ENCODE data around the gene IQSEC1.

Gene IQSEC1

GRCh38 chr3:13106308-13107001 lies 33.2 kb upstream of the IQSEC1 start:
- FAIRE-seq, result no peak

GRCh38 chr3:13105896-13106250 lies 32.6 kb upstream of the IQSEC1 start:
- no peak for FAIRE-seq

- FAIRE-seq, result no peak
Observed at GRCh38 chr3:13105181-13105895, 32.1 kb upstream of the IQSEC1 start.

GRCh38 chr3:13104511-13104910 lies 31.3 kb upstream of the IQSEC1 start:
- FAIRE-seq, result no peak

- FAIRE-seq, result no peak
Observed at GRCh38 chr3:13103416-13104058, 30.3 kb upstream of the IQSEC1 start.

GRCh38 chr3:13102386-13103345 lies 29.4 kb upstream of the IQSEC1 start:
- no peak for FAIRE-seq

- FAIRE-seq, result no peak
Observed at GRCh38 chr3:13099707-13100106, 26.5 kb upstream of the IQSEC1 start.

GRCh38 chr3:13098192-13098988 lies 25.2 kb upstream of the IQSEC1 start:
- FAIRE-seq, result no peak

GRCh38 chr3:13096356-13096755 lies 23.1 kb upstream of the IQSEC1 start:
- FAIRE-seq, result no peak

- no peak for FAIRE-seq
Observed at GRCh38 chr3:13095408-13095937, 22.2 kb upstream of the IQSEC1 start.

- FAIRE-seq, result no peak
Observed at GRCh38 chr3:13093687-13094086, 20.5 kb upstream of the IQSEC1 start.

GRCh38 chr3:13092621-13093617 lies 19.7 kb upstream of the IQSEC1 start:
- FAIRE-seq, result no peak

- FAIRE-seq, result no peak
Observed at GRCh38 chr3:13091898-13092611, 18.8 kb upstream of the IQSEC1 start.

- FAIRE-seq, result no peak
Observed at GRCh38 chr3:13088028-13089006, 15.1 kb upstream of the IQSEC1 start.

- no peak for FAIRE-seq
Observed at GRCh38 chr3:13087320-13087990, 14.2 kb upstream of the IQSEC1 start.

- FAIRE-seq, result no peak
Observed at GRCh38 chr3:13086531-13086981, 13.3 kb upstream of the IQSEC1 start.

- FAIRE-seq, result no peak
Observed at GRCh38 chr3:13085846-13086179, 12.6 kb upstream of the IQSEC1 start.

Measured in G401.6 (cell line).